HEK293 (cell line): ENCODE measurements around the gene SLC6A2.
A peak's percentile ranks its signal among the peaks of the same experiment; 100 is the strongest.

Experiments used
- CTCF ChIA-PET: fragments of 350-600 bp; formaldehyde crosslinking; extraction: SDS; loops from one replicate; lab custom pipeline; 2021; ENCODE audit warnings: antibody characterized with exemption; lab: Yijun Ruan, JAX
- POLR2A ChIA-PET: fragments of 300-600 bp; formaldehyde crosslinking; extraction: SDS; loops from one replicate; lab custom pipeline; 2020; ENCODE audit warnings: antibody characterized with exemption, inconsistent platforms; lab: Yijun Ruan, JAX
- H3K27ac ChIP-seq: fragments of 200-500 bp; sonication (Bioruptor generic); 2 replicates; pipeline ENCODE4 v1.5.1; 2014; ENCODE audit warnings: low read depth, low read length, control low read depth, inconsistent platforms; ENCODE audit errors: extremely low read depth
- H3K36me3 ChIP-seq, 2 experiments: fragments of 200-500 bp in 1 of 2; sonication (Bioruptor generic) in 1 of 2; 1 replicate in 1 of 2; 2 replicates in 1 of 2; pipeline ENCODE4 v1.5.1; 2014 to 2017; ENCODE audit warnings: inconsistent platforms in 2 of 2, low read length in 2 of 2; ENCODE audit not compliant: control insufficient read depth in 2 of 2, insufficient read depth in 1 of 2
- H3K4me1 ChIP-seq: fragments of 200-500 bp; sonication (Bioruptor generic); 2 replicates; pipeline ENCODE4 v1.5.1; 2014; ENCODE audit warnings: mild to moderate bottlenecking, low read length, inconsistent platforms; ENCODE audit not compliant: control insufficient read depth, insufficient read depth
- H3K4me3 ChIP-seq: 2 replicates; pipeline ENCODE4 v1.5.1; 2011; ENCODE audit warnings: low read depth, mild to moderate bottlenecking, control low read depth, low read length, moderate library complexity
- H3K9me3 ChIP-seq: fragments of 200-500 bp; sonication (Bioruptor generic); 2 replicates; pipeline ENCODE4 v1.5.1; 2014; ENCODE audit warnings: low read depth, low read length, inconsistent platforms; ENCODE audit not compliant: control insufficient read depth, insufficient read depth
- HOXC10 ChIP-seq: sonication (generic); formaldehyde crosslinking; IDR thresholded peaks from 2 replicates; pipeline ENCODE4 v1.8.1; 2023; ENCODE audit warnings: mild to moderate bottlenecking, missing genetic modification reagents
- KLF7 ChIP-seq: fragments of 450-650 bp; formaldehyde crosslinking; IDR thresholded peaks from 2 replicates; pipeline ENCODE4 v1.5.1; 2016; ENCODE audit warnings: missing biosample characterization, missing genetic modification characterization, borderline replicate concordance
- PRDM4 ChIP-seq: fragments of 450-650 bp; formaldehyde crosslinking; IDR thresholded peaks from 2 replicates; pipeline ENCODE4 v1.5.1; 2017; ENCODE audit warnings: missing biosample characterization, missing genetic modification characterization
- SP3 ChIP-seq: fragments of 450-650 bp; formaldehyde crosslinking; IDR thresholded peaks from 2 replicates; pipeline ENCODE4 v1.5.1; 2016; ENCODE audit warnings: missing biosample characterization, missing genetic modification characterization
- YY1 ChIP-seq: fragments of 450-650 bp; formaldehyde crosslinking; IDR thresholded peaks from 2 replicates; pipeline ENCODE4 v1.5.1; 2018; ENCODE audit warnings: missing biosample characterization, missing genetic modification characterization
- ZBTB7A ChIP-seq: fragments of 450-650 bp; formaldehyde crosslinking; IDR thresholded peaks from 2 replicates; pipeline ENCODE4 v1.5.1; 2016; ENCODE audit warnings: low read depth, missing biosample characterization, missing genetic modification characterization
- ZIC2 ChIP-seq: fragments of 450-650 bp; formaldehyde crosslinking; IDR thresholded peaks from 2 replicates; pipeline ENCODE4 v1.5.1; 2016; ENCODE audit warnings: missing biosample characterization, missing genetic modification characterization
- ZNF132 ChIP-seq: fragments of 450-650 bp; formaldehyde crosslinking; IDR thresholded peaks from 2 replicates; pipeline ENCODE4 v1.5.1; 2017; ENCODE audit warnings: missing biosample characterization, missing genetic modification characterization, borderline replicate concordance
- ZNF133 ChIP-seq: fragments of 450-650 bp; formaldehyde crosslinking; IDR thresholded peaks from 2 replicates; pipeline ENCODE4 v1.5.1; 2016; ENCODE audit warnings: missing biosample characterization, missing genetic modification characterization
- ZNF140 ChIP-seq: fragments of 450-650 bp; formaldehyde crosslinking; IDR thresholded peaks from 2 replicates; pipeline ENCODE4 v1.5.1; 2016; ENCODE audit warnings: missing biosample characterization, missing genetic modification characterization
- ZNF366 ChIP-seq: fragments of 450-650 bp; formaldehyde crosslinking; conservative IDR thresholded peaks from 2 replicates; pipeline ENCODE4 v1.5.1; 2016; ENCODE audit warnings: missing biosample characterization, missing genetic modification characterization
- ZNF416 ChIP-seq: fragments of 450-650 bp; formaldehyde crosslinking; IDR thresholded peaks from 2 replicates; pipeline ENCODE4 v1.5.1; 2016; ENCODE audit warnings: missing biosample characterization, missing genetic modification characterization
- ZNF473 ChIP-seq: fragments of 450-650 bp; formaldehyde crosslinking; IDR thresholded peaks from 2 replicates; pipeline ENCODE4 v1.5.1; 2017; ENCODE audit warnings: missing biosample characterization, missing genetic modification characterization
- ZNF48 ChIP-seq: fragments of 450-650 bp; formaldehyde crosslinking; IDR thresholded peaks from 2 replicates; pipeline ENCODE4 v1.5.1; 2016; ENCODE audit warnings: missing biosample characterization, missing genetic modification characterization
- ZNF558 ChIP-seq: fragments of 450-650 bp; formaldehyde crosslinking; IDR thresholded peaks from 2 replicates; pipeline ENCODE4 v1.5.1; 2016; ENCODE audit warnings: missing biosample characterization, missing genetic modification characterization
- ZNF596 ChIP-seq: fragments of 450-650 bp; IDR thresholded peaks from 2 replicates; pipeline ENCODE4 v1.5.0; 2018; ENCODE audit warnings: missing biosample characterization, mild to moderate bottlenecking, missing genetic modification characterization, moderate library complexity
- ZNF645 ChIP-seq: fragments of 450-650 bp; formaldehyde crosslinking; IDR thresholded peaks from 2 replicates; pipeline ENCODE4; 2016; ENCODE audit warnings: missing biosample characterization, missing genetic modification characterization
- ZNF654 ChIP-seq: fragments of 450-650 bp; formaldehyde crosslinking; IDR thresholded peaks from 2 replicates; pipeline ENCODE4 v1.5.1; 2016; ENCODE audit warnings: low read depth, missing biosample characterization, missing genetic modification characterization
- ZNF670 ChIP-seq: fragments of 450-650 bp; formaldehyde crosslinking; IDR thresholded peaks from 2 replicates; pipeline ENCODE4 v1.5.1; 2016; ENCODE audit warnings: missing biosample characterization, missing genetic modification characterization, low read depth
- ZNF747 ChIP-seq: fragments of 450-650 bp; formaldehyde crosslinking; IDR thresholded peaks from 2 replicates; pipeline ENCODE4 v1.5.1; 2016; ENCODE audit warnings: missing biosample characterization, missing genetic modification characterization
- ZNF768 ChIP-seq: fragments of 450-650 bp; formaldehyde crosslinking; IDR thresholded peaks from 2 replicates; pipeline ENCODE4 v1.5.1; 2018; ENCODE audit warnings: missing biosample characterization, mild to moderate bottlenecking, missing genetic modification characterization
- ZNF830 ChIP-seq: fragments of 450-650 bp; IDR thresholded peaks from 2 replicates; pipeline ENCODE4 v1.5.0; 2018; ENCODE audit warnings: missing biosample characterization, missing genetic modification characterization, low read depth, mild to moderate bottlenecking, moderate library complexity
- ZSCAN16 ChIP-seq: fragments of 450-650 bp; formaldehyde crosslinking; IDR thresholded peaks from 2 replicates; pipeline ENCODE4 v1.5.1; 2016; ENCODE audit warnings: missing biosample characterization, missing genetic modification characterization
- ZSCAN5A ChIP-seq: fragments of 450-650 bp; formaldehyde crosslinking; IDR thresholded peaks from 2 replicates; pipeline ENCODE4 v1.5.1; 2016; ENCODE audit warnings: missing biosample characterization, missing genetic modification characterization

Gene SLC6A2

GRCh38 chr16:55645986-55646385 lies 9.8 kb upstream of the SLC6A2 start:
- no peak overlapping the region for H3K4me3 ChIP-seq
- H3K36me3 ChIP-seq: no peaks in the 10 kb centered on the region
- ChIA-PET POLR2A (no interaction called here), CTCF (interaction anchor here (2.4 kb wide), 1 partner anchor 181 kb away, joined by 9 read pairs; no protein-coding TSS in a partner anchor)
- no peaks in the 10 kb centered on the region for H3K9me3 ChIP-seq
- no peaks in the 10 kb centered on the region for H3K4me1 ChIP-seq
- TF ChIP-seq ZSCAN16 (tag by site-specific recombination) (no peak), ZBTB7A (tag by site-specific recombination) (no peak), ZSCAN5A (no peak), ZNF133 (tag by site-specific recombination) (no peak), ZNF558 (no peak), ZNF747 (no peak), ZNF132 (no peak), ZNF48 (tag by site-specific recombination) (no peak), ZNF473 (tag by site-specific recombination) (no peak), ZNF670 (tag by site-specific recombination) (no peak), HOXC10 (CRISPR knock-in tag) (no peak), ZNF654 (no peak), ZNF140 (tag by site-specific recombination) (no peak), YY1 (no peak), ZNF416 (no peak), ZNF768 (tag by site-specific recombination) (no peak), SP3 (tag by site-specific recombination) (no peak), ZNF645 (tag by site-specific recombination) (no peak)
- H3K27ac ChIP-seq: no peak overlapping the region

- TF ChIP-seq ZIC2: no peak
- TF ChIP-seq KLF7 (tag by site-specific recombination): no peak
- no peak for TF ChIP-seq ZNF830 (tag by site-specific recombination)
- peak; percentile 57 for TF ChIP-seq ZNF366 (tag by site-specific recombination)
- no peak for TF ChIP-seq PRDM4
- peak; percentile 77 for TF ChIP-seq ZNF596 (tag by site-specific recombination)
- TF ChIP-seq, all 188 proteins: peak for 2
- H3K27ac ChIP-seq: no peak overlapping the region
- no peaks in the 10 kb centered on the region for H3K9me3 ChIP-seq
- POLR2A ChIA-PET: no interaction called here
- H3K36me3 ChIP-seq: no peaks in the 10 kb centered on the region
- CTCF ChIA-PET: interaction anchor here (1.1 to 2.5 kb wide), 4 partner anchors 10 to 183 kb away, joined by 3 to 6 read pairs (median 4); no protein-coding TSS in a partner anchor
- H3K4me1 ChIP-seq: no peaks in the 10 kb centered on the region
- no peak overlapping the region for H3K4me3 ChIP-seq
Measured at GRCh38 chr16:55647343-55647742, 8.4 kb upstream of the SLC6A2 start.
